Endothelial cell of umbilical vein (primary cell): ENCODE results near the gene UBE3D. TPM values are rescaled to one million over a fixed set of nuclear protein-coding genes. Genes with fewer than 3 reads are reported as not detected.

Experiments
- BruUV-seq: library from RNA; stranded (reverse); fragments of 400-500 nt; replicated peaks from 2 replicates; lab custom pipeline; 2021; lab: Mats Ljungman, UMichigan
- CTCF ChIA-PET: fragments of 300-600, 350-600 bp; sonication (Branson Sonifier 250); formaldehyde crosslinking; loops from one replicate; lab custom pipeline; 2021; ENCODE audit warnings: antibody characterized with exemption, inconsistent platforms; lab: Charles Lee
- POLR2A ChIA-PET: fragments of 300-600, 350-600 bp; sonication (Branson Sonifier 250); formaldehyde crosslinking; loops from one replicate; lab custom pipeline; 2021; ENCODE audit warnings: antibody characterized with exemption, inconsistent platforms; lab: Charles Lee
- DNase-seq: peaks from one replicate; pipeline ENCODE4 v3.0.0-alpha.2; 2011; ENCODE audit warnings: low read depth, low spot score
- FAIRE-seq: peaks from 2 replicates; lab custom pipeline; 2011; peaks lifted over from hg19 to GRCh38; lab: Jason Lieb, UNC
- H2AFZ ChIP-seq: 2 replicates; pipeline ENCODE4 v1.6.0; 2012; ENCODE audit warnings: low read depth, low read length, control low read depth, inconsistent platforms
- H3K27ac ChIP-seq: 2 replicates; pipeline ENCODE4 v1.5.1; 2011; ENCODE audit warnings: low read depth, mild to moderate bottlenecking, control low read depth, low read length, moderate library complexity; ENCODE audit not compliant: insufficient read depth
- H3K27me3 ChIP-seq, 2 experiments: 2 replicates each; pipeline versions ENCODE4 v1.6.0 to v1.6.1; 2011; ENCODE audit warnings: low read length in 2 of 2, mixed read lengths in 1 of 2; ENCODE audit not compliant: control insufficient read depth in 2 of 2, insufficient read depth in 2 of 2
- H3K36me3 ChIP-seq, 2 experiments: 2 replicates in 1 of 2; 3 replicates in 1 of 2; pipeline ENCODE4 v1.5.1; 2011; ENCODE audit warnings: low read length in 2 of 2, mild to moderate bottlenecking in 1 of 2, moderate library complexity in 1 of 2; ENCODE audit not compliant: control insufficient read depth in 2 of 2, insufficient read depth in 2 of 2; ENCODE audit errors: extremely low read depth in 1 of 2
- H3K4me1 ChIP-seq: 3 replicates; pipeline ENCODE4 v1.5.1; 2011; ENCODE audit warnings: mild to moderate bottlenecking, low read length; ENCODE audit not compliant: control insufficient read depth, insufficient read depth; ENCODE audit errors: extremely low read depth
- H3K4me2 ChIP-seq: 2 replicates; pipeline ENCODE4 v1.6.1; 2011; ENCODE audit warnings: low read length, control low read depth, mixed read lengths; ENCODE audit not compliant: insufficient read depth
- H3K4me3 ChIP-seq, 3 experiments: fragments of 200-600 bp in 1 of 3; sonication (generic), shearing (Covaris generic) in 1 of 3; replicated peaks in 1 of 3; 2 replicates each; pipeline ENCODE4 v1.5.1; 2011 to 2016; ENCODE audit warnings: control low read depth in 3 of 3, low read length in 3 of 3, mild to moderate bottlenecking in 2 of 3, inconsistent platforms in 1 of 3, low read depth in 1 of 3, moderate library complexity in 1 of 3; ENCODE audit not compliant: insufficient read depth in 1 of 3
- H3K79me2 ChIP-seq: 2 replicates; pipeline ENCODE4 v1.6.0; 2012; ENCODE audit warnings: low read length, inconsistent platforms; ENCODE audit not compliant: control insufficient read depth, insufficient read depth
- H3K9ac ChIP-seq: replicated peaks from 2 replicates; pipeline ENCODE3; 2011; ENCODE audit warnings: low read length, control low read depth; ENCODE audit not compliant: insufficient read depth; ENCODE audit errors: extremely low read depth
- H3K9me1 ChIP-seq: replicated peaks from 3 replicates; pipeline ENCODE4 v1.6.0; 2011; ENCODE audit warnings: mild to moderate bottlenecking, low read length; ENCODE audit not compliant: control insufficient read depth, insufficient read depth; ENCODE audit errors: extremely low read depth
- H3K9me3 ChIP-seq: replicated peaks from 2 replicates; pipeline ENCODE4 v1.5.1; 2012; ENCODE audit warnings: low read length, inconsistent platforms; ENCODE audit not compliant: control insufficient read depth, insufficient read depth
- H4K20me1 ChIP-seq: replicated peaks from 2 replicates; pipeline ENCODE3; 2011; ENCODE audit warnings: mild to moderate bottlenecking, low read length; ENCODE audit not compliant: control insufficient read depth, insufficient read depth; ENCODE audit errors: extremely low read depth
- EZH2 ChIP-seq: IDR thresholded peaks from 2 replicates; pipeline ENCODE4 v1.6.1; 2012; ENCODE audit warnings: borderline replicate concordance, low read depth, mild to moderate bottlenecking, moderate library complexity, low read length, inconsistent platforms; ENCODE audit not compliant: severe bottlenecking
- GATA2 ChIP-seq: IDR thresholded peaks from 2 replicates; pipeline ENCODE4 v1.7.0; 2011; ENCODE audit warnings: low read depth, mild to moderate bottlenecking, moderate library complexity, mixed read lengths, low read length; ENCODE audit not compliant: insufficient read length, insufficient read depth
- JUN ChIP-seq: IDR thresholded peaks from 2 replicates; pipeline ENCODE4 v1.6.1; 2011; ENCODE audit warnings: borderline replicate concordance, low read depth; ENCODE audit not compliant: insufficient read length, insufficient read depth
- MYC ChIP-seq: IDR thresholded peaks from one replicate; pipeline ENCODE4 v1.6.1; 2011; ENCODE audit warnings: mild to moderate bottlenecking, low read depth, low read length
- POLR2AphosphoS5 ChIP-seq: IDR thresholded peaks from 2 replicates; pipeline ENCODE4 v1.6.1; 2012; ENCODE audit warnings: low read depth, mild to moderate bottlenecking, control low read depth, low read length, moderate library complexity; ENCODE audit not compliant: insufficient read depth
- dilution Hi-C: fragments of 300-500 bp; cut with MboI; formaldehyde crosslinking; loops from one replicate; pipeline ENCODE4 v1.15.0; 2019; ENCODE audit warnings: low sequenced_read_pairs; ENCODE audit not compliant: extremely low pct_ligation_motif_present
- intact Hi-C: fragments of 100-400 bp; cut with micrococcal nuclease; formaldehyde crosslinking; loops from one replicate; pipeline ENCODE4 v1.10.0; 2022
- polyA plus RNA-seq, 4 experiments: library from polyadenylated mRNA; depleted of rRNA in 3 of 4; stranded (reverse) in 3 of 4; unstranded in 1 of 4; fragments of >200 nt; gene quantifications; 2 replicates each; pipeline versions ENCODE4 v1.2.1 to v1.2.3, GENCODE V29; 2011 to 2012; ENCODE audit warnings: missing spikeins in 1 of 4
- total RNA-seq: library from RNA; stranded (reverse); gene quantifications from 2 replicates; pipeline ENCODE4 v1.2.3, GENCODE V29; 2021
- TF ChIP-seq, protein P1 (sequence below), 2 donors: IDR thresholded peaks; 1 replicate in 1 of 2; 2 replicates in 1 of 2; pipeline ENCODE4 v1.5.1; 2011; ENCODE audit warnings: low read length in 2 of 2, mild to moderate bottlenecking in 2 of 2, moderate library complexity in 2 of 2, control low read depth in 1 of 2, inconsistent platforms in 1 of 2, low read depth in 1 of 2; ENCODE audit not compliant: insufficient read depth in 1 of 2; ENCODE audit errors: extremely low read depth in 1 of 2
- TF ChIP-seq, protein P2 (sequence below): IDR thresholded peaks from 2 replicates; pipeline ENCODE4 v1.6.1; 2011; ENCODE audit not compliant: insufficient read depth, insufficient read length

The UBE3D gene
- total and polyA plus RNA-seq, 2 donors (not counting 3 experiments of a cell fraction or from before 2014, with no cell fraction given): 1.9 to 6.2 TPM

DNA sequence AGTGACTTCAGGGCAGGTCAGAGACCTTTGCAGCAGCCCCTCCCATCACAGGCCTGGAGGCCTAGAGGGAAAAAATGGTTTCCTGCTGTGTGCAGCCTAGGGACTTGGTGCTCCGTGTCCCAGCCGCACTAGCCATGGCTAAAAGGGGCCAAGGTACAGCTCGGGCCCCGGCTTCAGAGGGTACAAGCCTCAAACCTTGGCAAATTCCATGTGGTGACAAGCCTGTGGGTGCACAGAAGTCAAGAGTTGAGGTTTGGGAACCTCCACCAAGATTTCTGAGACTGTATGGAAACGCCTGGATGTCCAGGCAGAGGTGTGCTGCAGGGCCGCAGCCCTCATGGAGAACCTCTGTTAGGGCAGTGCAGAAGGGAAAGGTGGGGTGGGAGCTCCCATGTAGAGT, 34.0 kb downstream of the UBE3D start:
- Histone ChIP-seq H2AFZ (no peak overlapping the region), H3K9me1 (no peaks in the 10 kb centered on the region), H3K4me3 (no peak overlapping the region), H3K9me3 (no peaks in the 10 kb centered on the region), H4K20me1 (no peaks in the 10 kb centered on the region), H3K27me3 (no peaks in the 10 kb centered on the region), H3K4me1 (no peaks in the 10 kb centered on the region), H3K79me2 (no peaks in the 10 kb centered on the region), H3K9ac (no peak overlapping the region), H3K27ac (no peak overlapping the region), H3K36me3 (peaks cover 0 to under 1% of the 10 kb centered on the region in 2 experiments), H3K4me2 (no peak overlapping the region)
- dilution Hi-C loops (no loop called here), intact Hi-C loops (no loop called here)
- no peak for DNase-seq
- CTCF ChIA-PET: no interaction called here
- TF ChIP-seq GATA2 (no peak), EZH2 (no peak), JUN (no peak), MYC (no peak), POLR2AphosphoS5 (no peak)
- TF ChIP-seq, protein P1, sequence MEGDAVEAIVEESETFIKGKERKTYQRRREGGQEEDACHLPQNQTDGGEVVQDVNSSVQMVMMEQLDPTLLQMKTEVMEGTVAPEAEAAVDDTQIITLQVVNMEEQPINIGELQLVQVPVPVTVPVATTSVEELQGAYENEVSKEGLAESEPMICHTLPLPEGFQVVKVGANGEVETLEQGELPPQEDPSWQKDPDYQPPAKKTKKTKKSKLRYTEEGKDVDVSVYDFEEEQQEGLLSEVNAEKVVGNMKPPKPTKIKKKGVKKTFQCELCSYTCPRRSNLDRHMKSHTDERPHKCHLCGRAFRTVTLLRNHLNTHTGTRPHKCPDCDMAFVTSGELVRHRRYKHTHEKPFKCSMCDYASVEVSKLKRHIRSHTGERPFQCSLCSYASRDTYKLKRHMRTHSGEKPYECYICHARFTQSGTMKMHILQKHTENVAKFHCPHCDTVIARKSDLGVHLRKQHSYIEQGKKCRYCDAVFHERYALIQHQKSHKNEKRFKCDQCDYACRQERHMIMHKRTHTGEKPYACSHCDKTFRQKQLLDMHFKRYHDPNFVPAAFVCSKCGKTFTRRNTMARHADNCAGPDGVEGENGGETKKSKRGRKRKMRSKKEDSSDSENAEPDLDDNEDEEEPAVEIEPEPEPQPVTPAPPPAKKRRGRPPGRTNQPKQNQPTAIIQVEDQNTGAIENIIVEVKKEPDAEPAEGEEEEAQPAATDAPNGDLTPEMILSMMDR (IDR thresholded peaks at IDR 0.05; ENCODE audit: extremely low read depth in 1 of 2, insufficient read depth in 1 of 2, low read depth in 1 of 2, low read length in 2 of 2): no peak
- TF ChIP-seq, protein P2, sequence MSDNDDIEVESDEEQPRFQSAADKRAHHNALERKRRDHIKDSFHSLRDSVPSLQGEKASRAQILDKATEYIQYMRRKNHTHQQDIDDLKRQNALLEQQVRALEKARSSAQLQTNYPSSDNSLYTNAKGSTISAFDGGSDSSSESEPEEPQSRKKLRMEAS: no peak
- BruUV-seq: no TSS peak
- FAIRE-seq: no peak
- POLR2A ChIA-PET: no interaction called here
